B cell (primary cell): ENCODE results near the gene DRAXIN. TPM values are rescaled to one million over a fixed set of nuclear protein-coding genes. Genes with fewer than 3 reads are reported as not detected.

Experiments used
- ATAC-seq: fragments of 200-7000 bp; cut with Tn5 transposase; one replicate; pipeline ENCODE4 v1.10.0; 2021; ENCODE audit warnings: low read depth, mild to moderate bottlenecking, moderate number of reproducible peaks, moderate library complexity
- CTCF ChIA-PET: fragments of 350-600 bp; sonication (Branson Sonifier 250); formaldehyde crosslinking; loops from one replicate; lab custom pipeline; 2021; ENCODE audit warnings: antibody characterized with exemption, inconsistent platforms; lab: Charles Lee
- POLR2A ChIA-PET: fragments of 350-600 bp; sonication (Branson Sonifier 250); formaldehyde crosslinking; loops from one replicate; lab custom pipeline; 2021; ENCODE audit warnings: antibody characterized with exemption; lab: Charles Lee
- DNase-seq: peaks from one replicate; pipeline ENCODE4 v3.0.0; 2013
- H2AFZ ChIP-seq: 2 replicates; pipeline ENCODE4 v1.6.1; 2012; ENCODE audit warnings: mild to moderate bottlenecking, low read depth, low read length; ENCODE audit not compliant: insufficient read depth, poor library complexity, severe bottlenecking
- H3K27ac ChIP-seq, 2 donors: 1 replicate in 1 of 2; 2 replicates in 1 of 2; pipeline ENCODE4 v1.5.1; 2012 to 2013; ENCODE audit warnings: low read length in 2 of 2, mild to moderate bottlenecking in 2 of 2, moderate library complexity in 1 of 2
- H3K27me3 ChIP-seq, 4 experiments: fragments of 200-600 bp in 1 of 4; sonication (generic) in 1 of 4; replicated peaks in 1 of 4; 1 replicate in 2 of 4; 2 replicates in 2 of 4; pipeline versions ENCODE4 v1.6.1 to v1.7.0; 2013 to 2016; ENCODE audit warnings: low read length in 3 of 4, mild to moderate bottlenecking in 2 of 4, mixed read lengths in 1 of 4, moderate library complexity in 1 of 4; ENCODE audit not compliant: insufficient read depth in 4 of 4, control insufficient read depth in 3 of 4; ENCODE audit errors: control extremely low read depth in 1 of 4
- H3K36me3 ChIP-seq, 2 experiments: replicated peaks in 1 of 2; 1 replicate in 1 of 2; 2 replicates in 1 of 2; pipeline versions ENCODE4 v1.6.1 to v1.7.1; 2013; ENCODE audit warnings: low read length in 1 of 2; ENCODE audit not compliant: insufficient read depth in 2 of 2, control insufficient read depth in 1 of 2; ENCODE audit errors: control extremely low read depth in 1 of 2, extremely low read depth in 1 of 2
- H3K4me1 ChIP-seq, 2 donors: fragments of 200-600 bp in 1 of 2; sonication (generic) in 1 of 2; 1 replicate in 1 of 2; 2 replicates in 1 of 2; pipeline versions ENCODE4 v1.5.1 to v1.6.1; 2013 to 2017; ENCODE audit warnings: low read length in 2 of 2; ENCODE audit not compliant: control insufficient read depth in 2 of 2, insufficient read depth in 2 of 2
- H3K4me2 ChIP-seq: replicated peaks from 2 replicates; pipeline ENCODE3; 2012; ENCODE audit warnings: mild to moderate bottlenecking, low read depth, low read length; ENCODE audit not compliant: poor library complexity, severe bottlenecking
- H3K4me3 ChIP-seq, 5 experiments: fragments of 200-600 bp in 1 of 5; sonication (generic) in 1 of 5; 1 replicate in 3 of 5; 2 replicates in 2 of 5; pipeline versions ENCODE4 v1.5.1 to v1.7.0; 2011 to 2016; ENCODE audit warnings: low read length in 4 of 5, mild to moderate bottlenecking in 4 of 5, low read depth in 2 of 5, control low read depth in 1 of 5, moderate library complexity in 1 of 5; ENCODE audit not compliant: insufficient read depth in 1 of 5; ENCODE audit errors: control extremely low read depth in 1 of 5, extremely low read depth in 1 of 5
- H3K79me2 ChIP-seq: fragments of 200-600 bp; sonication (generic); one replicate; pipeline ENCODE4 v1.6.0; 2016; ENCODE audit warnings: low read length; ENCODE audit not compliant: control insufficient read depth, insufficient read depth
- H3K9ac ChIP-seq: fragments of 200-600 bp; sonication (generic); 2 replicates; pipeline ENCODE4 v1.6.1; 2017; ENCODE audit warnings: mild to moderate bottlenecking, low read length, moderate library complexity
- H3K9me3 ChIP-seq, 3 donors: one replicate each; pipeline versions ENCODE4 v1.6.1 to v1.7.1; 2013; ENCODE audit warnings: low read length in 2 of 3; ENCODE audit not compliant: control insufficient read depth in 2 of 3, insufficient read depth in 1 of 3; ENCODE audit errors: control extremely low read depth in 1 of 3
- H4K20me1 ChIP-seq: 2 replicates; pipeline ENCODE4 v1.6.0; 2012; ENCODE audit warnings: mild to moderate bottlenecking, low read length; ENCODE audit not compliant: insufficient read depth, control insufficient read depth, poor library complexity, severe bottlenecking
- H3K27ac Mint-ChIP-seq: one replicate; pipeline ENCODE4 v1.8.0; 2021; ENCODE audit warnings: mixed read lengths
- H3K27me3 Mint-ChIP-seq: one replicate; pipeline ENCODE4 v1.8.0; 2021; ENCODE audit warnings: mixed read lengths
- H3K4me1 Mint-ChIP-seq: one replicate; pipeline ENCODE4 v1.8.0; 2021; ENCODE audit warnings: mixed read lengths
- H3K4me3 Mint-ChIP-seq: one replicate; pipeline ENCODE4 v1.8.0; 2021; ENCODE audit warnings: mixed read lengths
- H3K9me3 Mint-ChIP-seq: one replicate; pipeline ENCODE4 v1.8.0; 2022; ENCODE audit warnings: mixed read lengths; ENCODE audit not compliant: insufficient read depth
- EZH2 ChIP-seq: IDR thresholded peaks from 2 replicates; pipeline ENCODE4 v1.6.1; 2012; ENCODE audit warnings: borderline replicate concordance, low read depth, mild to moderate bottlenecking, moderate library complexity, low read length; ENCODE audit not compliant: insufficient read depth, poor library complexity, severe bottlenecking
- WGBS: methylation state at CpG from one replicate; pipeline ENCODE4 v1.1.5; 2013; ENCODE audit warnings: missing lambda C conversion rate; ENCODE audit not compliant: insufficient coverage; 5-methylcytosine and 5-hydroxymethylcytosine counted together
- intact Hi-C: fragments of 100-400 bp; cut with micrococcal nuclease; formaldehyde crosslinking; loops from one replicate; pipeline ENCODE4 v1.10.0; 2022
- polyA plus RNA-seq: library from polyadenylated mRNA; depleted of rRNA; stranded (reverse); fragments of >200 nt; gene quantifications from 2 replicates; pipeline ENCODE4 v1.2.3, GENCODE V29; 2012
- total RNA-seq, 2 donors: library from RNA; stranded (reverse); fragments of 120-200 nt in 1 of 2; gene quantifications; 1 replicate in 1 of 2; 2 replicates in 1 of 2; pipeline versions ENCODE4 v1.2.3 to v1.2.4, GENCODE V29; 2013 to 2022
- TF ChIP-seq, protein P1 (sequence below): fragments of 200-600 bp; IDR thresholded peaks from one replicate; pipeline ENCODE4 v1.8.0; 2022; ENCODE audit warnings: antibody characterized with exemption, mild to moderate bottlenecking

The DRAXIN gene
- total and polyA plus RNA-seq, 2 donors (not counting 1 experiment from before 2014, with no cell fraction given): 0.21 to 0.30 TPM

- H3K4me2 ChIP-seq: peak overlapping the region; percentile 77
- no peak for ATAC-seq
- POLR2A ChIA-PET: no interaction called here
Measured at GRCh38 chr1:11691928-11692711, 610 bp downstream of the DRAXIN start.

More at GRCh38 chr1:11691928-11692711, 610 bp downstream of the DRAXIN start:
- DNase-seq: no peak
- H2AFZ ChIP-seq: no peak overlapping the region
- 9% methylated on average over 55 of the region's 64 CpGs for WGBS
- Mint-ChIP-seq H3K4me3 (peak overlapping the region; percentile 76), H3K4me1 (peaks cover 24% of the 10 kb centered on the region), H3K9me3 (no peaks in the 10 kb centered on the region), H3K27ac (peak overlapping the region; percentile 32), H3K27me3 (peaks cover 54% of the 10 kb centered on the region)
- CTCF ChIA-PET: no interaction called here
- TF ChIP-seq EZH2: no peak
- TF ChIP-seq, protein P1, sequence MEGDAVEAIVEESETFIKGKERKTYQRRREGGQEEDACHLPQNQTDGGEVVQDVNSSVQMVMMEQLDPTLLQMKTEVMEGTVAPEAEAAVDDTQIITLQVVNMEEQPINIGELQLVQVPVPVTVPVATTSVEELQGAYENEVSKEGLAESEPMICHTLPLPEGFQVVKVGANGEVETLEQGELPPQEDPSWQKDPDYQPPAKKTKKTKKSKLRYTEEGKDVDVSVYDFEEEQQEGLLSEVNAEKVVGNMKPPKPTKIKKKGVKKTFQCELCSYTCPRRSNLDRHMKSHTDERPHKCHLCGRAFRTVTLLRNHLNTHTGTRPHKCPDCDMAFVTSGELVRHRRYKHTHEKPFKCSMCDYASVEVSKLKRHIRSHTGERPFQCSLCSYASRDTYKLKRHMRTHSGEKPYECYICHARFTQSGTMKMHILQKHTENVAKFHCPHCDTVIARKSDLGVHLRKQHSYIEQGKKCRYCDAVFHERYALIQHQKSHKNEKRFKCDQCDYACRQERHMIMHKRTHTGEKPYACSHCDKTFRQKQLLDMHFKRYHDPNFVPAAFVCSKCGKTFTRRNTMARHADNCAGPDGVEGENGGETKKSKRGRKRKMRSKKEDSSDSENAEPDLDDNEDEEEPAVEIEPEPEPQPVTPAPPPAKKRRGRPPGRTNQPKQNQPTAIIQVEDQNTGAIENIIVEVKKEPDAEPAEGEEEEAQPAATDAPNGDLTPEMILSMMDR: no peak
- no peak overlapping the region for H3K9ac ChIP-seq
- H3K4me1 ChIP-seq: peaks cover 24 to 26% of the 10 kb centered on the region in 2 donors
- H3K27ac ChIP-seq: no peak overlapping the region
- intact Hi-C loops: no loop called here
- no peaks in the 10 kb centered on the region for H3K79me2 ChIP-seq
- no peaks in the 10 kb centered on the region for H4K20me1 ChIP-seq
- H3K9me3 ChIP-seq: no peaks in the 10 kb centered on the region
- H3K27me3 ChIP-seq: peaks cover 0 to 48% (median 21%) of the 10 kb centered on the region in 4 experiments
- H3K4me3 ChIP-seq: no peak overlapping the region
- H3K36me3 ChIP-seq: no peaks in the 10 kb centered on the region
